Caco-2 (cell line): ENCODE results near the gene LCLAT1. TPM values are rescaled to one million over a fixed set of nuclear protein-coding genes. Genes with fewer than 3 reads are reported as not detected.

ENCODE experiments used
- BruUV-seq: library from RNA; stranded (reverse); fragments of 400-500 nt; replicated peaks from 2 replicates; lab custom pipeline; 2021; lab: Mats Ljungman, UMichigan
- CTCF ChIA-PET: fragments of 300-600 bp; sonication (Branson Sonifier 250); formaldehyde crosslinking; loops from one replicate; lab custom pipeline; 2022; ENCODE audit warnings: antibody characterized with exemption; lab: Charles Lee
- POLR2A ChIA-PET: fragments of 300-600 bp; sonication (Branson Sonifier 250); formaldehyde crosslinking; loops from one replicate; lab custom pipeline; 2022; ENCODE audit warnings: antibody characterized with exemption; lab: Charles Lee
- DNase-seq, 2 experiments: peaks; one replicate each; pipeline versions ENCODE4 v3.0.0 to v3.0.0-alpha.2; 2020 to 2022
- H3K27me3 ChIP-seq: replicated peaks from 2 replicates; pipeline ENCODE4 v1.6.0; 2011; ENCODE audit warnings: low read length; ENCODE audit not compliant: control insufficient read depth, insufficient read depth
- H3K36me3 ChIP-seq: 2 replicates; pipeline ENCODE4 v1.5.1; 2011; ENCODE audit warnings: low read length; ENCODE audit not compliant: control insufficient read depth, insufficient read depth
- H3K4me1 ChIP-seq: fragments of 250-450 bp; sonication (Bioruptor Pico); 2 replicates; pipeline ENCODE4 v1.5.1; 2020; ENCODE audit warnings: mild to moderate bottlenecking
- H3K4me3 ChIP-seq: 2 replicates; pipeline ENCODE4 v1.5.1; 2011; ENCODE audit warnings: low read depth, mild to moderate bottlenecking, control low read depth, low read length
- H3K9me3 ChIP-seq: fragments of 250-450 bp; sonication (Bioruptor Pico); 2 replicates; pipeline ENCODE4 v1.5.1; 2020; ENCODE audit warnings: mild to moderate bottlenecking, moderate library complexity
- H3K27ac Mint-ChIP-seq: one replicate; pipeline ENCODE4 v1.8.0; 2022; ENCODE audit warnings: mixed read lengths; ENCODE audit not compliant: unreplicated experiment
- H3K27me3 Mint-ChIP-seq: one replicate; pipeline ENCODE4 v1.8.0; 2022; ENCODE audit warnings: mixed read lengths; ENCODE audit not compliant: insufficient read depth, unreplicated experiment
- H3K36me3 Mint-ChIP-seq: one replicate; pipeline ENCODE4 v1.8.0; 2022; ENCODE audit warnings: mild to moderate bottlenecking, mixed read lengths; ENCODE audit not compliant: insufficient read depth, unreplicated experiment
- H3K4me1 Mint-ChIP-seq: one replicate; pipeline ENCODE4 v1.8.0; 2022; ENCODE audit warnings: low read depth, mixed read lengths; ENCODE audit not compliant: unreplicated experiment
- H3K4me3 Mint-ChIP-seq: one replicate; pipeline ENCODE4 v1.8.0; 2022; ENCODE audit warnings: mild to moderate bottlenecking, moderate library complexity, mixed read lengths; ENCODE audit not compliant: unreplicated experiment
- H3K9me3 Mint-ChIP-seq: one replicate; pipeline ENCODE4 v1.8.0; 2022; ENCODE audit warnings: mixed read lengths; ENCODE audit not compliant: unreplicated experiment
- CTCF ChIP-seq, 2 experiments: fragments of 200-600 bp in 1 of 2; IDR thresholded peaks; 1 replicate in 1 of 2; 2 replicates in 1 of 2; pipeline versions ENCODE4 v1.5.1 to v1.8.0; 2011 to 2022; ENCODE audit warnings: antibody characterized with exemption in 1 of 2, control low read depth in 1 of 2, inconsistent platforms in 1 of 2, low read depth in 1 of 2, low read length in 1 of 2, mild to moderate bottlenecking in 1 of 2, moderate library complexity in 1 of 2; ENCODE audit not compliant: insufficient read depth in 1 of 2, severe bottlenecking in 1 of 2, unreplicated experiment in 1 of 2
- intact Hi-C: fragments of 100-400 bp; cut with micrococcal nuclease; formaldehyde crosslinking; loops from one replicate; pipeline ENCODE4 v1.10.0; 2022; ENCODE audit not compliant: unreplicated experiment
- total RNA-seq: library from RNA; stranded (reverse); gene quantifications from 2 replicates; pipeline ENCODE4 v1.2.3, GENCODE V29; 2022

Gene LCLAT1
- total RNA-seq, 1 experiment from 2014 or later = 52.2 TPM

- H3K27me3 Mint-ChIP-seq = no peaks in the 10 kb centered on the region
- DNase-seq = no peak
- H3K36me3 Mint-ChIP-seq = peaks cover 14% of the 10 kb centered on the region
- H3K36me3 ChIP-seq = peaks cover 1% of the 10 kb centered on the region; the same call in 1 of the 2 replicates
- H3K9me3 ChIP-seq = 0 out of 2 replicates have a peak, but pooled peaks cover 4% of the 10 kb centered on the region
- H3K9me3 Mint-ChIP-seq = peaks cover 24% of the 10 kb centered on the region
- H3K27ac Mint-ChIP-seq = no peak overlapping the region
- intact Hi-C loops = loop anchor here (5.0 kb wide), 1 partner anchor 368 kb away; the partner anchor contains the start of gene YPEL5
- no TSS peak for BruUV-seq
- H3K4me1 ChIP-seq = peaks cover 30% of the 10 kb centered on the region
- ChIA-PET CTCF (no interaction called here), POLR2A (no interaction called here)
- no peak overlapping the region for H3K4me3 Mint-ChIP-seq
- no peaks in the 10 kb centered on the region for H3K27me3 ChIP-seq
- TF ChIP-seq CTCF (IDR thresholded peaks at IDR 0.05; ENCODE audit: insufficient read depth in 1 of 2, low read depth in 1 of 2, low read length in 1 of 2, severe bottlenecking in 1 of 2, unreplicated experiment in 1 of 2) = no peak
- no peak overlapping the region for H3K4me3 ChIP-seq
- peaks cover 49% of the 10 kb centered on the region for H3K4me1 Mint-ChIP-seq
Observed at GRCh38 chr2:30514848-30515435, 67.9 kb downstream of the LCLAT1 start.

DNA sequence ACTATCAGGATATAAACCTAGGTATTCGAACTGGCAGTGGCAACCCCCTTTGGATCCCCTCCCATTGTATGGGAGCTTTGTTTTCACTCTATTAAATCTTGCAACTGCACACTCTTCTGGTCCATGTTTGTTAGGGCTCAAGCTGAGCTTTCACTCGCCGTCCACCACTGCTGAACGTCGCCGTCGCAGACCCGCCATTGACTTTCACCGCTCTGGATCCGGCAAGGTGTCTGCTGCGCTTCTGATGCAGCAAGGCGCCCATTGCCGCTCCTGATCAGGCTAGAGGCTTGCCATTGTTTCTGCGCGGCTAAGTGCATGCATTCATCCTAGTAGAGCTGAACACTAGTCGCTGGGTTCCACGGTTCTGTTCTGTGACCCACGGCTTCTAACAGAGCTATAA, 69.1 kb downstream of the LCLAT1 start:
- peaks cover 15% of the 10 kb centered on the region for H3K36me3 Mint-ChIP-seq
- intact Hi-C loops = no loop called here
- ChIA-PET CTCF (no interaction called here), POLR2A (no interaction called here)
- Histone ChIP-seq H3K36me3 (peaks cover 1% of the 10 kb centered on the region; the same call in 1 of the 2 replicates), H3K27me3 (no peaks in the 10 kb centered on the region), H3K9me3 (0 out of 2 replicates have a peak, but pooled peaks cover 4% of the 10 kb centered on the region), H3K4me1 (peaks cover 18% of the 10 kb centered on the region), H3K4me3 (no peak overlapping the region)
- peaks cover 27% of the 10 kb centered on the region for H3K9me3 Mint-ChIP-seq
- BruUV-seq = no TSS peak
- no peak overlapping the region for H3K27ac Mint-ChIP-seq
- no peaks in the 10 kb centered on the region for H3K27me3 Mint-ChIP-seq
- H3K4me3 Mint-ChIP-seq = no peak overlapping the region
- no peak for DNase-seq
- peaks cover 36% of the 10 kb centered on the region for H3K4me1 Mint-ChIP-seq
- no peak for TF ChIP-seq CTCF (IDR thresholded peaks at IDR 0.05; ENCODE audit: insufficient read depth in 1 of 2, low read depth in 1 of 2, low read length in 1 of 2, severe bottlenecking in 1 of 2, unreplicated experiment in 1 of 2)

- ChIA-PET POLR2A (no interaction called here), CTCF (no interaction called here)
- Histone ChIP-seq H3K9me3 (0 out of 2 replicates have a peak, but pooled peaks cover 4% of the 10 kb centered on the region), H3K4me3 (no peak overlapping the region), H3K4me1 (0 out of 2 replicates have a peak, but pooled peaks cover 2% of the 10 kb centered on the region), H3K36me3 (peaks cover 1% of the 10 kb centered on the region; the same call in 1 of the 2 replicates), H3K27me3 (no peaks in the 10 kb centered on the region)
- intact Hi-C loops = no loop called here
- peaks cover 15% of the 10 kb centered on the region for H3K36me3 Mint-ChIP-seq
- H3K4me1 Mint-ChIP-seq = peaks cover 13% of the 10 kb centered on the region
- no peak overlapping the region for H3K27ac Mint-ChIP-seq
- H3K9me3 Mint-ChIP-seq = peaks cover 27% of the 10 kb centered on the region
- DNase-seq = no peak
- no peak overlapping the region for H3K4me3 Mint-ChIP-seq
- BruUV-seq = no TSS peak
- TF ChIP-seq CTCF (IDR thresholded peaks at IDR 0.05; ENCODE audit: insufficient read depth in 1 of 2, low read depth in 1 of 2, low read length in 1 of 2, severe bottlenecking in 1 of 2, unreplicated experiment in 1 of 2) = no peak
- no peaks in the 10 kb centered on the region for H3K27me3 Mint-ChIP-seq
Observed at GRCh38 chr2:30519796-30520195, 72.8 kb downstream of the LCLAT1 start.
